GM19395 (cell line): ENCODE measurements around the gene IFRD2.
A peak's percentile ranks its signal among the peaks of the same experiment; 100 is the strongest.
"Not testable (repeated sequence)": the region's sequence is repeated elsewhere in the genome, so short reads cannot be mapped to it uniquely, and the experiment has no call there.

Source experiments
- ATAC-seq: cut with Tn5 transposase; IDR thresholded peaks from one replicate; pipeline ENCODE4 v1.9.1; 2021; ENCODE audit warnings: mild to moderate bottlenecking, moderate library complexity; ENCODE audit not compliant: unreplicated experiment

The IFRD2 gene

DNA sequence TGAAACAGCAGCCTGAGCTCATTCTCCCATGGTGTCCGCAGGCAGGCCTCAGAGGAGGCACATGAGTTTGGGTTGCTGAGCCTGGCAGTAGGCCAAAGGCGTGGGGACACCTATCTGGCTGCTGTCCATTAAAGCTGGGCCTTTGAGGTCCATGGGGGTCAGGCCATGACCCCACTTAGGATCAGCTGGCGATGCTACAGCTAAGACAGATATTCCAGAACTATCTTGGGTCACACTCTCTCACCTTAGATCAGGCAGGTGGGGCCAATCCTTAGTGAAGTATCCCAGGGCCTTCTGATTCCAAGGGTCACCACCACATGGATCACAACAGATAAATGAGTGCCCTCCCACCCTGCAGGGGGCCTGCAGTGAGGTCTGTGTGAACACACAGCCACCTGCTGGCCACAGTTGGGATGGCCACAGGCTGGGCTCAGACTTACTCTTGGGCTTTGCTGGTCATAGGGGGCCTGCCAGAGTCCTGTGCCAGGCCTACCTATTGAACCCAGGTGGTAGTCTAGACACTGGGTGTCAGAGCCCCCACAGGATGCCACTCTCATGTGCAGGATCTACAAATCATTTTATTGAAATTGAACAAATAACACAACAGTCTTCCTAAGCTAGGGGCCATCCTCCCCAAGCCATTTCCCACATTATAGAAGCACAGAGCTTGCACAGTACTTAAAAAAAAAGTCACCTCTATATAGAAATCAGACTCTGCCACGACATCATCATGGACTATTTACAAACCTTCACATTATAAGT, 32.3 kb upstream of the IFRD2 start:
- ATAC-seq = no peak

DNA sequence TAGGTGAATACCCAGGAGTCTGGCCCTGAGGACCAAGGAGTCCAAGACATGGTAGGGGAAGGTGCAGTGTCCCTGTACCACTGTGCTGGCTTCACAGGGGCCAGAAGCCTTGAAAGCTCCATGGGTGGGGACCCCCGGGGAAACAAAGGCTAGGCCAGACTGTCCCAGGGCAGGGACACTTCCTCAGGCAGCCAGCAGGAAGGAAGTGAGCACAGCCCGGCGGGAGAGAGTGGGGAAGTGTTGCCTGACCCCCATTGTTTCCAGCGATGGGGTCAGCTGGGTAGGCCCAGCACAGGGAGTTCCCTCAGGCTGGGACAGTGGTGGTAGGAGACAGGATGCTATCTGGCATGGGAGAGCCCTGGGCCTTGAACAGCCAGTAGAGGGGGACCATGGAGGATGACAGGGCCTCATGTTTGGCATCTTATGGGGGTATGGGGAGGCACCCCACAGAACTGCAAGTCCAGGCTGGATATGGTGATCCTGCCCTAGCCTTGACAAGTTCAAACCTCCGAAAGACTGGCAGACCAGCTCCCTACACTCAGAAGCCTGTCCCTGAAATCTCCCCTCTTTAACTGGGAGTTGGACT, 31.5 kb upstream of the IFRD2 start:
- no peak for ATAC-seq

DNA sequence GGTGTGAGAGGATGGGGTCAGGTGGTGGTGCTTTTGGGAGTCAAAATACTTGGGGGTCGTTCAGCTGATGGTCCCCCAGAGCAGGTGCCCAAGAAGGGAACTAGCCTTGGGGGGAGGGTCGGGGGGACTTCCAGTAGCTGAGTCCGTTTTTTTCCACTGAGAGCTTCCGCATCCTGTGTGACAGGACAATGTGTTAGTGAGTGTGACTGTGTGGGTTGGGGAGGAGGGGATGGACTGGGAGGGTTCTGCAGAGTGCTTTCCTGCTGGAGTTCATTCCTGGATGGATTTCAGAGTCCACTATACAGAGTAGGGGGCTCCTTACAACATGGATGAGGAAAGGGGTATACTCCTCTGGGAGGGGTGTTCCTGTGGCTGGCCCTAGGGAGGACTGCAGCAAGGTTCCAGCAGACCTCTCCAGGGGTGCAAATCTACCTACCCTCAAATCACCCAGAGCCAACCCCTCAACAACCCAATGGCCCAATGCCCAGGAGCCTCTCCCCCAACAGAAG, 30.9 kb upstream of the IFRD2 start:
- no peak for ATAC-seq

DNA sequence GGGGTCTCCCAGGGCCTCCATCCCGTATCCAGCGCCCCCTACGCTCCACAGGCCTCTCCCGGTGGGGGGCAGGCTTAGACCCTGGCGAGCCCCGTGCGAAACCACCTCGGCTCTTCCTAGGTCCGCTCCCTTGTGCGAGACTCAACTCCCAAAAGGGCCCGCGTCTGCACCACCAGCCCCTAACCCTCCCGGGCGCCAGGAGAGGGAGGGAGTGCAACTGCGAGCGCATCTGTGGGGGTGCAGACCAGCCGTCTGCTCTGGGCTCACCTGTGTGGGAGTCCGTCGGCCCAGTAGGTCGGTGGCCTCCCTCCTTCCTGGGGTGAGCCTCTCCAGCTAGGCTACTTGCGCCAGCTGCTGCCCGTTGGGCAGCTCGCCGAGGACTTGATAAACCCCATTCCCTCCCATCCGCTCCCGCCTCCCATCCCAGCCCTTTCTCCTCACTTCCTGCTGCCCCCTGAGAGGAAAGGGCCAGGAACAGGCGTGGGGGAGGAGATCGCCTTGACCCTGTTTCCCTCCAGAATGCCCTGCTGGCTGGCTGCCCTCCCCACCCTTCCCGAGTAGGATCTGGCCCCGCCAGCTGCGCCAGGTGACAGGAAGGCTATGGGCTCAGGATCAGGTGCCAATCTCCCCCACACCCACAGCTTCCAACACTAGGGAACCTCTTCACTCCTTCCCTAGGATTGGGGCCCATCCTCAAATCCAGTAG, 30.3 kb upstream of the IFRD2 start, which contains the start of gene HYAL2:
HYAL2 (minus strand) TSS at position 360 of the 706 bp plus-strand sequence. CDS start 2,256 bp downstream, outside the sequence.
- no peak for ATAC-seq

DNA sequence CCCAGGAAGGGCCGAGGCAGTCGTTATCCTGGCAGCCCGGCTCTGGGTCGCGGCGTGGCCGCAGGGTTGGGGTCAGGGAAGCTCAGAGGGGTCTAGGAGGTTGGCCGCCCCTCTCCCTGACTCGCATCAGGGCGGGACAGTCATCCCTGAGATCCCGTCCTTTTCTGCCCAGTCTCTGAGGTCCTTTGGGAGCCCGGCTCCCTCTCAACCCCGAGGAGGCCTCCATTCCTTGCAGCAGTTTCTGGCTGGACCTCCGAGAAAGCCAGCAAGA, 29.8 kb upstream of the IFRD2 start:
- ATAC-seq = no peak

DNA sequence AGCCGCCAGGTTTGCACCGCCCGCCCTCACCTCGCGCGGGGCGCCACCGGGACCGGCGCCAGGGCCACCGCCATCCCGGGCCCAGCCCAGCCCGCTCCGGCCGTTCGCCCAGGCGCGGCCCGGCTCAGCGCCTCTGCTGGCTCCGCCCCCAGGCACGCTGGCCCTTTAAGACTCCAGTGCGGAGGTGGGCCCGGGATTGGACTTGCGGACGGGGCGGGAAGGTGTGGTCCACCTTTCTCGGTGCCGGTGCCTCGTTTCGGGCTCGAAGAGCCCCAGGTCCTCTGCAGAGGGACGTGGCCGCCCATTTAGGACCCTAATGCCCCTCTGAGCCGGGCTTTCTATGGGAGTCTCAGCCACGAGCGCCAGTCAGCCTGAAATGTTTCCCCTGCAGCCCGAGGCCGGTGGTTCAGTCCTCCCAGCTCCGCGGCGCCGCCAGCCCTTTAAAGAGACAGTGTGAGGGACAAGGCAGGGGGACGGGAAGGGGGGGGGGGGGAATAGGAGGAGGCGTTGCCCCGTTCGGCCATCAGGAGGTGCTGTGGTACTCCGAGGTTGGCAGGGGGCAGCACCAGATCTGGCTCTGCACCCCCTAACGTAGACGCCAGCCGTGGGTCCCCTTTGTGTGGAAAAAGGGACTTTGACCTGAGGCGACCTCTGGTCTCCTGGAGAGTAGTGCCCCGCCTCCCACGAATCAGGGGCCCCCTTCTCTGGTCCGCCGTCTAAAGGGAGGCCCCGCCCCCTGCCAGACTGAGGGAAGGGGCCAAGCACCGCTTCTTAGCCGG, 29.3 kb upstream of the IFRD2 start:
- ATAC-seq = peak; percentile 82

DNA sequence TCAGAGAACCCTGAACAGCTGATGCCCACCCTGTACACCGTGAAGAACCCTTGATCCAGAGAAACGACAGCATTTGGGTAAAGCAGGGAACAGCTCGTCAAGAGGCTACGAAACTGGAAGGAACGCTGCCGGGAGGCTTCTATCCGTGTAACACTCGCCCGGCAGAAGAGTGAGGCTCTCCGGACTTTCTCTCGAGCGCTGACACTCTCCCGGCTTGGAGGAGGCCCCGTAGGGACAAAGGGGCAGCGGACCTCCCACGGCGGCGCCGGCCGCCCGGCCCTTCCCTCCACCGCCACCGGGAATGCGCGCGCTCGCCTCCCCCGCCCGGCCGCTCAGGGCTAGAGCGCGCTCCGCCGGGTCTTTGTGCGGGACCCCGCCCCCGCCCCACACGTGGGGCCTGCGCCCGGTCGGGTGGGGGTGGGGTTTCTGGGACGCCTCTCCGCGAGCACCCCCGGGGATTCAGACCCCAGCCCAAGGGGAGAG, 28.7 kb upstream of the IFRD2 start:
- peak; percentile 55 for ATAC-seq

DNA sequence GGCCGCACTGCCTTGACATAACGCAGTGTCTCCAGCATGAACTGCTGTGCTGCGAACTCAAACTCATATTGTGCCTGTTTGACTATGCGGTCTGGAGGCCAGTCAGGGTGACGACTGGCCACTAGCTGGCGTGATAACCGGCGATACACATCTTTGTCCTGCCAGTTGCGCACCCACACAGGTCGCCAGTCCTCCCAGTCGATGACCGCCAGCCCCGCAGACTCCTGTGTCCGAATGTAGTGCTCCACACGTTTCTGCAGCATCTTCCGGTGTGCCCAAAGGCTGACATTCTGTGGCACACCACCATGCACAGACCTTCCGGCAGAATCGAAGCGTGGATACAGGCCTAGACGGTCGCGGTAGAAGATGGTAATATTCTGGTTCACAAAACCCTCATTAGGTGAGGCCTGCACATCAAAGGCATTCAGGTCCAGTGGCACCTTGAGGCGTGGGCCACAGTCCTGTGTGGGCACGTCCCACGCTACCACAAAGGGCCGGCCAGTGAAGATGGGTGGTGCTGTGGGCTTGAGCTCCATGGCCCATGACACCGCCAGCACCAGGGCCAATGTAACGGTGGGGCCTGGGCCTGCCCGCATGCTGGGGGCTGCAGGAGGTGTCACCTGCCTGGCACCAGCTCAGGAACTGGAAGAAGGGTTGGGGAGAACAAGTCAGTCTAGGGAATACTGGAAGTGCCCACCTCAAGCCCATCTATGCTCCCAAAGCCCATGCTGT, 27.8 kb upstream of the IFRD2 start:
- no peak for ATAC-seq

DNA sequence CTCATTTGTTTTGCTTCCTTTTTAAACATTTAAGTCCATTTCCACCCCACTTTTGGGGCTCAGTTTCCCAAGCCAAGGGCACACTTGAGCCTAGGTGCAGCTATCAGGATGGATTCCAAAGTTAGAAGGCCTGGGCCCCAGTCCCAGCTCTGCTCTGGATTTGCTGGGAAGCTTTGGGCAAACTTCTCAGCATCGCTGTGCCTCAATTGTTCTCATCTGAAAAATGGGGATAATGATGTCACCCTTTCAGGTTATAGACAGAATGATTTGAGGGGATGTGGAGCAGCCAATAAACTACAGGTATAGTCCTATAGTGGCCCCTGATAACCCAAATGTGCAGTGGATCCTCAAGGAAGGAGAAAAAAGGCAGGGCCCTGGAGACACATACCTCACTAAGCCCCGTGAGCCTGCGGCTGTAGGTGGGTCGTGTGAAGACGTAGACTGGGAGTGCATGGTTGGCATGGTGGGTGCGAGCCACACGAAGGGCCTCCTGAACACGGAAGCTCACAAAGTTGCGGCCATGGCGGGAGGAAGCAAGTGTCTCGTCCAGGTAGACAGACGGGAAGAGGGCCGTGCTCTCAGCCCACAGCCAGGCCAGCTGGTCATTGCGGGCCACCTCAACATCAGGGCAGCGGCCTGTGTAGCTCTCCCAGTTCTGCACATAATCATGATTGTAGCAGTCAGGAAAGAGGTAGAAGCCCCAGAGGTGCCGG, 27.1 kb upstream of the IFRD2 start:
- no peak for ATAC-seq

DNA sequence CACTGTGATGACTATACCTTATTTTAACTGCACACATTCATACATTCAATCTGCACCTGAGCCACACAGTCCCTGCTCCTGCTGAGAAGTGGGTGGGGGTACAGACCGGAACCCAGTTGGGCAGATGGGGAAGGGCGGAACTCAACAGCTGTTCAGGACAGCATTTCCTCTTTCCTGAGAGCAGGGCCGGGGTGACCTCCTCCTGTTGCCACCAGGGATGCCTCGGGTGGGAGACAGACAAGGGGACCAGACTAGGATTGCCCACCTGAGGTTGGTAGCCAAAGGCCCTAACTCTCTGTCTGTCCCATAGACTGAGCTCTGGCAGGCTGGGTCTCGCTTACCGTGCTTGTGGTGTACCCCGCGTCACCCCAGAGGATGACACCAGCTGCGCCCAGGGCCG, 26.4 kb upstream of the IFRD2 start:
- no peak for ATAC-seq

DNA sequence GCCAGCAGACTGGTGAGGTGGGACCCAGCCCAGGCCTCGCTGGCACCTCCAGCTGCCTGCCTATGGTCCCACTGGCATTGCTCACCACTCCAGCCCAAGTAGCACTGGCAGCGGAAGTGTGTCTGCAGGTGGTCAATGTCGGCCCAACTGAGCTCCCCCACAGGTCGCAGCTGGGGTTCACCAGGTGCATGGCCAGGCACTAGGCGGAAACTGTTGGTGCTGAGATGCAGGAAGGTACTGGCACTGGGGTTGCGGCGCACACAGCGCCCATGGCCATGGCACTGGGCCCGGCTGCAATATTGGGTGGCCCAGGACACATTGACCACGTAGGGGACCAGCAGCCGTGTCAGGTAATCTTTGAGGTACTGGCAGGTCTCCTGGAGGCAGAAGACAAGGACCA, 25.9 kb upstream of the IFRD2 start:
- no peak for ATAC-seq

DNA sequence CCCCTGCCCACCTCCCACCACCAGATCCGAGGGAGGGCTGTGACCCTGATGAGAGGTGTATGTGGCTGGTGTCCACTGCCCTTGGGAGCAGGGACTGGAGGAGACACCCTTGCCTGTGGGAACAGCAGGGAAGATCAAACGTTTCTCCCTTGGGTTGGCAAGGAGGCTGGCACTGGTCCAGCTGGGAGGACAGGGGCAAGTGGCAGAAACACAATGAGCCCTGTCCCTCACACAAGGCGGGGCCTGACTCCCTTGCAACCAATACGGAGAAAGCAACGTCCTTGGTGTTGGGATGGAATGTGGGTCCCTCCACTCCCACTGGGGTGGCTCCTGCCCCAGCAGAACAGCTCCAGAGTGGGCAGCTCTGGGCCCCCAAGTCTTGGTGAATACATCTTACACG, 25.1 kb upstream of the IFRD2 start:
- no peak for ATAC-seq

DNA sequence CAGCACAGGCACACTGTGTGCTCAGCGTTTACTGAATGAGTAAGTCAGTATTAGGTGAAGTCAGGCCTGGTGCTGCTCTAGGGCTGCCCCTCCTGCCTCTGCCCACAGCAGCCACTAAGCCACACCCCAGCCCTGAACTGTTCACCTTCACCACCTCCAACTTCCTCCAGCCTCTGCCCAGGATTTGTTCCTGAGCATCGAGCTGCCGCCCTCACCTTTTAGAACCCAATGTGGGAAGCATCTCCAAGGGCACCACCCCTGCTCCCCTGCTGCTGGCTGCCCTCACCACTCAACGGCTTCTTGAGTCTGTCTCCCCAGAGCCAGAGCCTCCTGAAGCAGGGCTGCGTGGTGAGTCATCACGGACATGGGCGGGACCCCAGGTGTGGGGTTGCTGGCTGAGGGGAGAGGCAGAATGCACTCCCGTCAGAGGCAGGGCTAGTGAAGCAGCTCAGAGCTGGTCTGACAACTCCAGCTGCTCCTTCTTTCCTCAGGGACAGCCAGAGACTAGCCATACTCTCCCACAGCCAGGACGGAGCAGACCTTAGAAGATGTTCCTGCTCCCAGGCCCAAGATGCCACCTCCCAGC, 24.5 kb upstream of the IFRD2 start:
- ATAC-seq = no peak

DNA sequence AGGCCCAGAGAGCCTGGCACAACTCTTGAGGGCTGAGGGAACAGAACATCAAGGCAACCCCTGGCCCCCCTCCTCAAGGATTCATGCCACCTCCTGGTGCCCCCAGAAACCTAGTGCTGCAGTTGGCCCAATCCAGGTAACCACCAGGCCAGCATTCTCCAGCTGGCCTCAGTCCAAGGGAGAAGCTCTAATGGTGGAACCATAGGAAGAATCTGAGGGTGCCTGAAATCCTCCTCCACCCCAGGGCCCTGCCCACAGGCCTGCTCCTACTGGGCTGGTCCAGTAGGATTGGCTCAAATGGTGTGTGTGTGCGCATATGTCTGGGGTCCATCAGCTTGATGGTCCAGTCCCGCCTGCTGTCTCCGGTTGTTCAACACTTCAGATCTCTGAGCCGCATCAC, 22.6 kb upstream of the IFRD2 start:
- no peak for ATAC-seq

DNA sequence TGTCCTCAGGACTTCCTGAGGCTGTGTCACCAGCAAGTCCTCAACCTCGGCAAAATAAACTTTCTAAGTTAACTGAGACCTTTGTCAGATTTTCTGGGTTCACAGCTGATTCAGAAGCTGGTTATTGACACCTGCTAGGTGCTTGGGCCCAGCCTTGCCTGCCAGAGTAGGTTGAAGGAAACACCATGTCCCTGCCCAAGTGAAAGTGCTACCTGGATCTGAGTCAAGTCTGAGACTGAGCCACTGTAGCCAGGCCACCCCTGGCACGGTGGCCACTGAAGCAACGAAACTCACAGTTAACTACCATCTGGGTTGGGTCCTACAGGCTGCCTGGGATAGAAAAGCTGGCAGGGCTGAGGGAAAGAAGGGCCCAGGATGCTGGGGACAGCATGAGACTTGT, 22.1 kb upstream of the IFRD2 start:
- no peak for ATAC-seq

DNA sequence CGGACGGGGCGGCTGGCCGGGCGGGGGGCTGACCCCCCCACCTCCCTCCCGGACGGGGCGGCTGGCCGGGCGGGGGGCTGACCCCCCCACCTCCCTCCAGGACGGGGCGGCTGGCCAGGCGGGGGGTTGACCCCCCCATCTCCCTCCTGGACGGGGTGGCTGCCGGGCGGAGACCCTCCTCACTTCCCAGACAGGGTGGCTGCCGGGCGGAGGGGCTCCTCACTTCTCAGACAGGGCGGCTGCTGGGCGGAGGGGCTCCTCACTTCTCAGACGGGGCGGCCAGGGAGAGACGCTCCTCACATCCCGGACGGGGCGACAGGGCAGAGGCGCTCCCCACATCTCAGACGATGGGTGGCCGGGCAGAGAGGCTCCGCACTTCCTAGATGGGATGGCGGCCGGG, 19.8 kb upstream of the IFRD2 start:
- ATAC-seq = not testable (repeated sequence)

DNA sequence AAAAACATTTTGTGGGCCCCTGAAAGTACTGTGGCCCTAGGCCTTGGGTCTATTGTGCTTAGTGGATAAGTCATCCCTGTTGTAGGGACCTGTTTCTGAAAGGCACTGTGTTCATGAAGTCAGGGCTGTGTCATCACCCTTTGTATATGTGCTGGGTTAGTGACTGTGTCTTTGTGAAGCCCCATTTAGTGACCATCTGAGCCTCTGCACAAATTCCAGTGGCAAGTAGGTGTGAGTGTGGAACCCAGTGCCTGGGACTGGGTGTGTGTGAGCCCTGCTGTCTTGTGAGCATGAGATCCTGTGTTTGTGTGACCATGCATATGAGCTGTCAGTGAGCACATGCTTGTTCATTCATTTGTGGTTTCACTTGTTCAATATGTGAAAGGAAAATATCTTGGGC, 12.4 kb upstream of the IFRD2 start:
- ATAC-seq = no peak

DNA sequence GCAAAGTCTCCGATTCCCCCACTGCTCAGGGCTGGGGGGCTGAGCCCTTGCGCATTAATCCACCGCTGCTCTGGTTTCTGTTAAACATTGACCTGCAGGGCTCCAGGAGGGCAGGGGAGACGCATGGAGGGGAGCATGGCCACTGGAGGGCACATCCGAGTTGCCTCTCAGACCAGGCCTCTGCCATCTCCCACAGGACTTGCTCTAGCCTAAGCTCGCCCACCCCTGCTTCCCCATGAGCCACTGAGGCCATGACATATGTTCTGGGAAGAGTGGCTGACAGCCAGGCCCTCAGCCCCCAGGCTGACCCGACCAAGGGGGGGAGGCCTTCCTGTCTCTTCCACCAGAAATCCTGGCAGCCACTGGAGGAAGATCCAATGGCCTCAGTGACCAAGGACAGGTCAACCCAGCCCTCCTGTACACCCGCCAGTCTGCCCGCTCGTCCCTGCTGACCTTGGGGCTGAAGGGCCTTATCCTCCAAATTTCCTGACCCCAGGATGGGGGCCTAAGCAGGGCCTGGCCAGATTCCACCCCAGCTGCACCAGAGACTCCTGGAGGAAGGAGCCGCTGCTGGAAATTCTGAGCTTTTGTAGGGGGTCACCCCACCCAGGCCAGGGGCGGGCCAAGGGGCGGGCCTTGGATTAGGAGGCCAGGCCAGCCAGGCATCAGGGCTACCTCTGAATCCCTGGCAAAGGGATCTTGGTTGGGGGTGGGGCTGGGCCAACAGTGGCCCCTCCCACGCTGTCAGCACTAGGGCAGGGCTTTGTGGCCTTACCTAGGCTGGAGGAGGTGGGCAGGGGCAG, 11.0 kb upstream of the IFRD2 start, which contains the start of gene HYAL1:
HYAL1 (minus strand) TSS at position 562 of the 803 bp plus-strand sequence. CDS start 618 bp downstream, outside the sequence.
- no peak for ATAC-seq
